ENCODE measurements around the gene GATAD2B. TPM values are rescaled to one million over a fixed set of nuclear protein-coding genes. Genes with fewer than 3 reads are reported as not detected.

GATAD2B gene
- total RNA-seq, 4 donors from 2014 or later = 9.7 to 16.6 (median 12.0) TPM

DNA sequence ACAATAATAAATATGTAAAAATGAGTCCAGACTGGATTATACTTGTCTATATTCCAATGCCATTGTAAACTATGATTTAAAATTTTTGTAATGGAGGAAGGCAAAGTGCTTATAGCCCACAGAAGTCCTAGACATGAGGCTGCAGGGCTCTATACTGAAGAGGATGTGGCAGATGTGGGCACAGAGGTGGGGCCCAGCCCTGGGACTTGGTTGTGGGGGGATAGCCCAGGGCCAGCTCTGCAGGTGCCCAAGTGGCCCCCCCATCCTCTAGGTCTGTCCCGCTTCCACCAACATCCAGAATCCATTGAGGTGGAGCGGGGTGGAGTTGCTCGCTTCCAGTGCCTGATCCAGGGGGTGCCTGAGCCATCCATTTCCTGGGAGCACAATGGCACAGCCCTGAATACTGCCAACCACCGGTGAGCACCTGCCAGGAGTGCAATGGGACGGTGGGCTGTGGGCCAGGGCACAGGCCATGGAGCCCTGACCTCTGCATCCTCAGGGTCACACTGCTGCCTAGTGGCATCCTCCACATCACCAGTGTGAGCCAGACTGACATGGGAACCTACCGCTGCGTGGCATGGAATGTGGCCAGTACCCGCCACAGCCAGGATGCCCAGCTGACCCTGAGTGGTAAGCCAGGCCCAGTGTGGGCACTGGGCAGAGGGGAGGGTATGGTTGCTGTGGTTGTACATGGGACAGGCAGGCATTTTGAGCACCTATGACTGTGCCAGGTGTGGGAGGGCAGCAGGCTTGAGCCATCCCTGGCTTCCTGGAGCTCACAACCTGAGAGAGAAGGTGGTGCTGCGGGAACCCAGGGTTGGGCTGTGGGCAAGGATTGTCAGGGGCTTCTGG, 126.6 kb downstream of the GATAD2B start:
- TF ChIP-seq CTCF (IDR thresholded peaks at IDR 0.05) = no peak
- TF ChIP-seq POLR2A (IDR thresholded peaks at IDR 0.05) = no peak
- no peaks in the 10 kb centered on the region for H3K9me3 ChIP-seq
- H3K4me1 ChIP-seq = peaks cover 0 to 19% (median 7%) of the 10 kb centered on the region in 3 donors
- no peaks in the 10 kb centered on the region for H3K36me3 ChIP-seq
- no peaks in the 10 kb centered on the region for H3K27me3 ChIP-seq
- intact Hi-C loops (cut with DNase I) = loop anchor here (5.0 kb wide), 1 partner anchor 191 kb away; the partner anchor contains the start of gene RAB13
- no peak for DNase-seq
- WGBS, 2 donors = 59 to 80% methylated on average over 2 to 3 of the region's 9 CpGs
- no peak overlapping the region for H3K27ac ChIP-seq
- H3K4me3 ChIP-seq = no peak overlapping the region

- intact Hi-C loops (cut with DNase I) = loop anchor here (5.0 kb wide), 1 partner anchor 192 kb away; the partner anchor contains the start of gene RAB13
- WGBS, 2 donors = 51 to 90% methylated on average over 1 to 2 of the region's 18 CpGs
- H3K27me3 ChIP-seq = no peaks in the 10 kb centered on the region
- DNase-seq = no peak
- H3K36me3 ChIP-seq = no peaks in the 10 kb centered on the region
- no peak overlapping the region for H3K4me3 ChIP-seq
- no peaks in the 10 kb centered on the region for H3K9me3 ChIP-seq
- no peak overlapping the region for H3K27ac ChIP-seq
- peaks cover 4 to 27% (median 8%) of the 10 kb centered on the region in 3 donors for H3K4me1 ChIP-seq
- TF ChIP-seq CTCF (IDR thresholded peaks at IDR 0.05) (no peak), POLR2A (IDR thresholded peaks at IDR 0.05) (no peak)
These were observed 127.4 kb downstream of the GATAD2B start for GRCh38 chr1:153795330-153795837.

DNA sequence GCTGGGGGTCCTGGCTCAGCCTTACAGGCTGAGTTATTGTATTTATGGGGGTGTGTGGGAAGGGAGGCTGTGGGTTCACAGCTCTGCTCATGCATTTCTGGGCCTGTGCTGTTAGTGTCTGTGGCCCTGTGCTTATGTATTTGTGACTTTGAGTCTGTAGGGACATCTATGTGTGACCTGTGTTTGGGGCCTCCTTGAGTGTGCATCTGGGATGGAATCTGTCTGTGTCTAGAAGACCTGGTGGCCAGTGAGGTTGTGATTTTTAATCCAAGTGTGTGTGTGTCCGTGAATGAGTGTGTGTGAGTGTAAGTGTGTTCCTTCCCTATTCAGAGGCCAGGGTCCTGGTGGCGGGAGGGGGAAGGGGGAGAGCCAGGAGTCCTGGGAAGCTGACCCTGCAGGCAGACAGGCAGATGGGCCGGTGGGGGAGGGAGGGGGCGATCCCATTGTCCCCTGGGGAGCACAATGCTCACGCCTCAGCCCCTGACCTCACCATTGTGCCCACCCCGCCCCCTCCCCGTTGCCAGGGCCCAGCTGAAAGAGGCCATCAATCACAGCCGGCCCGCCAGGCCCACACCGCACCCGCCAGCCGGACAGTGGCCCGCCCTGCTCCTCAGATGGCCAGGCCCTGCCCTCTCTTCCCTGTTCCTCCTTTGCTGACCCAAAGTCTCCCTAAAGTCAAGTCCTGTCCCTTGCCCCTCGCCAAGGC, 128.0 kb downstream of the GATAD2B start:
- H3K36me3 ChIP-seq = no peaks in the 10 kb centered on the region
- WGBS, 2 donors = 51% methylated on average over 7 of the region's 14 CpGs; no CpG with 5 or more reads in 1 of the 2 donors
- H3K27me3 ChIP-seq = no peaks in the 10 kb centered on the region
- no peak overlapping the region for H3K4me3 ChIP-seq
- no peaks in the 10 kb centered on the region for H3K9me3 ChIP-seq
- DNase-seq = no peak
- no peak overlapping the region for H3K27ac ChIP-seq
- peaks cover 7 to 33% (median 14%) of the 10 kb centered on the region in 3 donors for H3K4me1 ChIP-seq
- TF ChIP-seq POLR2A (IDR thresholded peaks at IDR 0.05) (no peak), CTCF (IDR thresholded peaks at IDR 0.05) (no peak)
- intact Hi-C loops (cut with DNase I) = loop anchor here (5.0 kb wide), 1 partner anchor 193 kb away; the partner anchor contains the start of gene RAB13

DNA sequence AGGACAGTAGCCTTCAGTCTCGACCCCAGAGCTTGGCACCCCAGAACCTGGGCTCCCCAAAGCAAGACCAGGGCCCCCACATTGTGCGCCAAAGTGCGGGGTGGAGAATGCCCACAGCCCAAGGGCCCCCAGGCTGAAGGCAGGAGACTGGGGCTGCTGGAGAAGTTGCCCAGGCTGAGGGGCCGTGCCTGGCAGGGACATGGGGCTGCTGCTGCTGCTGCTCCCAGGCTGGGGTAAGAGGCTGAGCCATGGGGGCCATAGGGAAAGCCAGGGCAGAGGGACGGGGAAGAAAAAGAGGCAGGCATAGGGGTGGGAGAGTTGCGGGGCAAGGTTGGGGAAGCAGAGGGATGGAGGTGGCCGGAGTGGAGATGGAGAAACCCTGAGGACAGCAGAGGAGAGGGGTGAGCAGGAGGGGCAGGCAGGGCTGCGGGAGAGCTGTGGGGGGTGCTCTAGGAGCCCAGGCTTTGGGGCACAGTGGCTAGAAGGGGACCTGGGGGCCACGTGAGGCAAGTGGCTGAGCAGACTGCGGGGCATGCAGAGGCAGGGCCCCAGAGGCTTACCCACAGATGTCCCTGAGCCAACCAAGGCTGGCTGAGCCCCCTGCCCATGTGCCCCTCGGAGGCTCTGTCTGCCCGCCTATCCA, 128.7 kb downstream of the GATAD2B start:
- H3K9me3 ChIP-seq = no peaks in the 10 kb centered on the region
- WGBS, 2 donors = 72 to 78% methylated on average over 7 to 9 of the region's 12 CpGs
- no peaks in the 10 kb centered on the region for H3K36me3 ChIP-seq
- no peak overlapping the region for H3K27ac ChIP-seq
- no peak for DNase-seq
- TF ChIP-seq POLR2A (IDR thresholded peaks at IDR 0.05) = no peak
- H3K4me3 ChIP-seq = no peak overlapping the region
- intact Hi-C loops (cut with DNase I) = no loop called here
- no peaks in the 10 kb centered on the region for H3K27me3 ChIP-seq
- peaks cover 13 to 40% (median 20%) of the 10 kb centered on the region in 3 donors for H3K4me1 ChIP-seq

DNA sequence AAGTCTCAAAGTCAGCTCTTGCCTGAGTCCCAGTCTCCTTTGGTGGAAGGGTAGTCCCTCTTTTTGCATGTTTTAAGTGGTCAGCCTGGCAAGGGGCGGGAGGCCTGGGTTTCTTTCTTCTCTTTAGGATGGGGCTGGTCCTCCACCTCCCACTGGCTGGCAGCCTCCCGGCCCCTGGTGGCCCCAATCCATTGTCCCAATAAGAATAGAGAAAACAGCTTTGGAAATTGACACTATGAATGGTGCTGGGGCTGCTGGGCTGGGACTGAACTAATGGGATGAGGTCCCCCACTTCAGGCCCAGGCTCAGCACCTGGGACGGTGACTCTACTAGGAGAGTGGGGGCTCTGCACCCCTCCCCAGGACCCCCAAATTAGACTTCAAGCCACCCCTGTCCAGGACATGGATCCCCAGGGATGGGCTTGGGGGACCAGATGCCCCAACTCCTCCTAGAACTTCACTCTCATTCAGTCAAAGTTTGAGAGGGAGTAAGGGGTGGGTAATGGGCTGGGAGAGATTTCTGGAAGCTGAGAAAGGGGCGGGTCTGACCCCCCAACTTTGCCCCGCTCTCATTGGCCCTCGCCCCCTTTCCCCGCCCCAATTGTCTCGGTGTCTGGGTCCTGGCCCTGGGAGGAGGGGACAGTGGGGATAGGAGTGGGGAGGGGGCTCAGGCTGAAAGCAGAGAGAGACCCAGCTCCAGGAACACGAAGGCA, 129.4 kb downstream of the GATAD2B start:
- WGBS, 2 donors = 68 to 74% methylated on average over 3 to 6 of the region's 9 CpGs
- no peak for DNase-seq

More for the DNA sequence above, 129.4 kb downstream of the GATAD2B start:
- peaks cover 13 to 40% (median 20%) of the 10 kb centered on the region in 3 donors for H3K4me1 ChIP-seq
- H3K27ac ChIP-seq = no peak overlapping the region
- H3K4me3 ChIP-seq = no peak overlapping the region
- intact Hi-C loops (cut with DNase I) = no loop called here
- TF ChIP-seq POLR2A (IDR thresholded peaks at IDR 0.05) (no peak), CTCF (IDR thresholded peaks at IDR 0.05) (no peak)
- H3K9me3 ChIP-seq = no peaks in the 10 kb centered on the region
- no peaks in the 10 kb centered on the region for H3K36me3 ChIP-seq
- no peaks in the 10 kb centered on the region for H3K27me3 ChIP-seq

Data from esophagus squamous epithelium (tissue), 5 donors.